Liver (tissue), 3 donors: Measurements from ENCODE around the gene TSHB.

Source experiments
- EGR1 ChIP-seq, 2 donors: IDR thresholded peaks; 2 replicates each; pipeline ENCODE4 v1.6.1; 2016 to 2018; ENCODE audit warnings: antibody characterized with exemption in 2 of 2, low read depth in 2 of 2
- GABPA ChIP-seq, 2 donors: IDR thresholded peaks in 1 of 2; conservative IDR thresholded peaks in 1 of 2; 2 replicates each; pipeline ENCODE4 v1.6.1; 2016; ENCODE audit warnings: antibody characterized with exemption in 2 of 2, mild to moderate bottlenecking in 1 of 2, moderate library complexity in 1 of 2
- JUND ChIP-seq, 2 donors: IDR thresholded peaks; 2 replicates each; pipeline ENCODE4 v1.6.1; 2016; ENCODE audit warnings: antibody characterized with exemption in 2 of 2
- RAD21 ChIP-seq, 2 donors: IDR thresholded peaks; 2 replicates each; pipeline ENCODE4 v1.6.1; 2016; ENCODE audit warnings: antibody characterized with exemption in 2 of 2, mild to moderate bottlenecking in 2 of 2
- SP1 ChIP-seq: IDR thresholded peaks from 2 replicates; pipeline ENCODE4 v1.6.1; 2018; ENCODE audit warnings: antibody characterized with exemption, mild to moderate bottlenecking
- TAF1 ChIP-seq: conservative IDR thresholded peaks from 2 replicates; pipeline ENCODE4 v1.6.1; 2016; ENCODE audit warnings: antibody characterized with exemption, mild to moderate bottlenecking
- YY1 ChIP-seq: IDR thresholded peaks from 2 replicates; pipeline ENCODE4 v1.6.1; 2016; ENCODE audit warnings: antibody characterized with exemption, mild to moderate bottlenecking
- TF ChIP-seq, protein P1 (sequence below): fragments of 150-350 bp; IDR thresholded peaks from 2 replicates; pipeline ENCODE4 v1.5.1; 2017; ENCODE audit warnings: improper control_type of control experiment, low read depth, low read length; ENCODE audit not compliant: missing input control
- TF ChIP-seq, protein P2 (sequence below): IDR thresholded peaks from 2 replicates; pipeline ENCODE4 v1.6.1; 2016; ENCODE audit warnings: antibody characterized with exemption
- TF ChIP-seq, protein P3 (sequence below): IDR thresholded peaks from 2 replicates; pipeline ENCODE4 v1.6.1; 2016; ENCODE audit warnings: antibody characterized with exemption
- TF ChIP-seq, protein P4 (sequence below): IDR thresholded peaks from 2 replicates; pipeline ENCODE4 v1.6.1; 2016; ENCODE audit warnings: antibody characterized with exemption, mild to moderate bottlenecking
- donor health status: healthy.
- donor health status: healthy.

DNA sequence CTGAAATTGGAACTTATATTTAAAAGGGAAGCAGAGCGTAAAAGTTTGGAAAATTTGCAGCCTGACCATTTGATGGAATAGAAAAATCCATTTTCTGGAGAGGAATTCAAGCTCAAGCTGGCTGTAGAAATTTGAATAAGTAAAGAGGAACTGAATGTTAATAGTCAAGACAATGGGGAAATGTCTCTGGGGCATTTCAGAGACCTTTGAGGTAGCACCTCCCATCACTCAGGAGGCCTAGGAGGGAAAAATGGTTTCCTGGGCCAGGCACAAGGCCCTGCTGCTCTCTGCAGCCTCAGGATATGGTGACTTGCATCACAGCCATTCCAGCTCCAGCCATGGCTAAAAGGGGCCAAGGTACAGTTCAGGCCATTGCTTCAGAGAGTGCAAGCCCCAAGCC lies 17.6 kb upstream of the TSHB start:
- TF ChIP-seq, protein P1, sequence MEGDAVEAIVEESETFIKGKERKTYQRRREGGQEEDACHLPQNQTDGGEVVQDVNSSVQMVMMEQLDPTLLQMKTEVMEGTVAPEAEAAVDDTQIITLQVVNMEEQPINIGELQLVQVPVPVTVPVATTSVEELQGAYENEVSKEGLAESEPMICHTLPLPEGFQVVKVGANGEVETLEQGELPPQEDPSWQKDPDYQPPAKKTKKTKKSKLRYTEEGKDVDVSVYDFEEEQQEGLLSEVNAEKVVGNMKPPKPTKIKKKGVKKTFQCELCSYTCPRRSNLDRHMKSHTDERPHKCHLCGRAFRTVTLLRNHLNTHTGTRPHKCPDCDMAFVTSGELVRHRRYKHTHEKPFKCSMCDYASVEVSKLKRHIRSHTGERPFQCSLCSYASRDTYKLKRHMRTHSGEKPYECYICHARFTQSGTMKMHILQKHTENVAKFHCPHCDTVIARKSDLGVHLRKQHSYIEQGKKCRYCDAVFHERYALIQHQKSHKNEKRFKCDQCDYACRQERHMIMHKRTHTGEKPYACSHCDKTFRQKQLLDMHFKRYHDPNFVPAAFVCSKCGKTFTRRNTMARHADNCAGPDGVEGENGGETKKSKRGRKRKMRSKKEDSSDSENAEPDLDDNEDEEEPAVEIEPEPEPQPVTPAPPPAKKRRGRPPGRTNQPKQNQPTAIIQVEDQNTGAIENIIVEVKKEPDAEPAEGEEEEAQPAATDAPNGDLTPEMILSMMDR: no peak
- TF ChIP-seq, protein P2, sequence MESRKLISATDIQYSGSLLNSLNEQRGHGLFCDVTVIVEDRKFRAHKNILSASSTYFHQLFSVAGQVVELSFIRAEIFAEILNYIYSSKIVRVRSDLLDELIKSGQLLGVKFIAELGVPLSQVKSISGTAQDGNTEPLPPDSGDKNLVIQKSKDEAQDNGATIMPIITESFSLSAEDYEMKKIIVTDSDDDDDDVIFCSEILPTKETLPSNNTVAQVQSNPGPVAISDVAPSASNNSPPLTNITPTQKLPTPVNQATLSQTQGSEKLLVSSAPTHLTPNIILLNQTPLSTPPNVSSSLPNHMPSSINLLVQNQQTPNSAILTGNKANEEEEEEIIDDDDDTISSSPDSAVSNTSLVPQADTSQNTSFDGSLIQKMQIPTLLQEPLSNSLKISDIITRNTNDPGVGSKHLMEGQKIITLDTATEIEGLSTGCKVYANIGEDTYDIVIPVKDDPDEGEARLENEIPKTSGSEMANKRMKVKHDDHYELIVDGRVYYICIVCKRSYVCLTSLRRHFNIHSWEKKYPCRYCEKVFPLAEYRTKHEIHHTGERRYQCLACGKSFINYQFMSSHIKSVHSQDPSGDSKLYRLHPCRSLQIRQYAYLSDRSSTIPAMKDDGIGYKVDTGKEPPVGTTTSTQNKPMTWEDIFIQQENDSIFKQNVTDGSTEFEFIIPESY: no peak
- no peak for TF ChIP-seq TAF1
- TF ChIP-seq, protein P3, sequence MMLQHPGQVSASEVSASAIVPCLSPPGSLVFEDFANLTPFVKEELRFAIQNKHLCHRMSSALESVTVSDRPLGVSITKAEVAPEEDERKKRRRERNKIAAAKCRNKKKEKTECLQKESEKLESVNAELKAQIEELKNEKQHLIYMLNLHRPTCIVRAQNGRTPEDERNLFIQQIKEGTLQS: no peak
- TF ChIP-seq, protein P4, sequence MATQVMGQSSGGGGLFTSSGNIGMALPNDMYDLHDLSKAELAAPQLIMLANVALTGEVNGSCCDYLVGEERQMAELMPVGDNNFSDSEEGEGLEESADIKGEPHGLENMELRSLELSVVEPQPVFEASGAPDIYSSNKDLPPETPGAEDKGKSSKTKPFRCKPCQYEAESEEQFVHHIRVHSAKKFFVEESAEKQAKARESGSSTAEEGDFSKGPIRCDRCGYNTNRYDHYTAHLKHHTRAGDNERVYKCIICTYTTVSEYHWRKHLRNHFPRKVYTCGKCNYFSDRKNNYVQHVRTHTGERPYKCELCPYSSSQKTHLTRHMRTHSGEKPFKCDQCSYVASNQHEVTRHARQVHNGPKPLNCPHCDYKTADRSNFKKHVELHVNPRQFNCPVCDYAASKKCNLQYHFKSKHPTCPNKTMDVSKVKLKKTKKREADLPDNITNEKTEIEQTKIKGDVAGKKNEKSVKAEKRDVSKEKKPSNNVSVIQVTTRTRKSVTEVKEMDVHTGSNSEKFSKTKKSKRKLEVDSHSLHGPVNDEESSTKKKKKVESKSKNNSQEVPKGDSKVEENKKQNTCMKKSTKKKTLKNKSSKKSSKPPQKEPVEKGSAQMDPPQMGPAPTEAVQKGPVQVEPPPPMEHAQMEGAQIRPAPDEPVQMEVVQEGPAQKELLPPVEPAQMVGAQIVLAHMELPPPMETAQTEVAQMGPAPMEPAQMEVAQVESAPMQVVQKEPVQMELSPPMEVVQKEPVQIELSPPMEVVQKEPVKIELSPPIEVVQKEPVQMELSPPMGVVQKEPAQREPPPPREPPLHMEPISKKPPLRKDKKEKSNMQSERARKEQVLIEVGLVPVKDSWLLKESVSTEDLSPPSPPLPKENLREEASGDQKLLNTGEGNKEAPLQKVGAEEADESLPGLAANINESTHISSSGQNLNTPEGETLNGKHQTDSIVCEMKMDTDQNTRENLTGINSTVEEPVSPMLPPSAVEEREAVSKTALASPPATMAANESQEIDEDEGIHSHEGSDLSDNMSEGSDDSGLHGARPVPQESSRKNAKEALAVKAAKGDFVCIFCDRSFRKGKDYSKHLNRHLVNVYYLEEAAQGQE: no peak
- no peak for TF ChIP-seq SP1
- no peak for TF ChIP-seq YY1
- no peak for TF ChIP-seq JUND (IDR thresholded peaks at IDR 0.05)
- no peak for TF ChIP-seq GABPA (IDR thresholded peaks at IDR 0.05 in 1 of 2, conservative IDR thresholded peaks at IDR 0.05 in 1 of 2)
- TF ChIP-seq EGR1 (IDR thresholded peaks at IDR 0.05; ENCODE audit: low read depth in 2 of 2): no peak
- no peak for TF ChIP-seq RAD21 (IDR thresholded peaks at IDR 0.05)
